ENCODE data around the gene PER2. TPM values are rescaled to one million over a fixed set of nuclear protein-coding genes. Genes with fewer than 3 reads are reported as not detected.
"Not testable (repeated sequence)": the region's sequence is repeated elsewhere in the genome, so short reads cannot be mapped to it uniquely, and the experiment has no call there.

Gene PER2
- total RNA-seq, 1 experiment from 2014 or later = 3.6 TPM

- no peaks in the 10 kb centered on the region for H3K36me3 ChIP-seq (replicated peaks; ENCODE audit: control insufficient read depth, insufficient read depth, low read length)
- no peaks in the 10 kb centered on the region for H3K27me3 ChIP-seq (ENCODE audit: control insufficient read depth, insufficient read depth, low read length)
- DNase-seq = no peak
- no peak overlapping the region for H3K4me3 ChIP-seq (ENCODE audit: insufficient read depth, low read depth, low read length)
Measured at GRCh38 chr2:238286551-238286950, 1.9 kb downstream of the PER2 start.

DNA sequence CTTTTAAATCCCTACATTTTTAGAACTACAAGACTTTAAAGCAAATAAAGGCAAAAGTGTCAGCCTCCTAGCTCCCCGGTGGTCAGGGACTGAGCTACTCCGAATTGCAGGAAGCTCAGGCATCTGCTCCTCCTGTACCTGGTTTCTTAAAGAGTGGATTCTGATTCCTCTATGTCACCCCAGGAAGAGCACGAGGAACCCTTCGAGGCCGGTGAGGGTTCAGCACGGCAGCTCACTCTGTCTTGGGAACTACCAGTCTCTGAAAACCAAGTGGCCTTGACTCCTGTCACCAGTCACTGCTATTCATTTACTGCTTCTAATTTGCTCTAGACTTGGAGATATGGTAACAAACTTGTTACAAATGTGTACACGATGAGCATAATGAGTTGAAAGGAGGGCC lies 2.3 kb downstream of the PER2 start:
- H3K27me3 ChIP-seq (ENCODE audit: control insufficient read depth, insufficient read depth, low read length) = no peaks in the 10 kb centered on the region
- H3K36me3 ChIP-seq (replicated peaks; ENCODE audit: control insufficient read depth, insufficient read depth, low read length) = no peaks in the 10 kb centered on the region
- no peak overlapping the region for H3K4me3 ChIP-seq (ENCODE audit: insufficient read depth, low read depth, low read length)
- DNase-seq = no peak

DNA sequence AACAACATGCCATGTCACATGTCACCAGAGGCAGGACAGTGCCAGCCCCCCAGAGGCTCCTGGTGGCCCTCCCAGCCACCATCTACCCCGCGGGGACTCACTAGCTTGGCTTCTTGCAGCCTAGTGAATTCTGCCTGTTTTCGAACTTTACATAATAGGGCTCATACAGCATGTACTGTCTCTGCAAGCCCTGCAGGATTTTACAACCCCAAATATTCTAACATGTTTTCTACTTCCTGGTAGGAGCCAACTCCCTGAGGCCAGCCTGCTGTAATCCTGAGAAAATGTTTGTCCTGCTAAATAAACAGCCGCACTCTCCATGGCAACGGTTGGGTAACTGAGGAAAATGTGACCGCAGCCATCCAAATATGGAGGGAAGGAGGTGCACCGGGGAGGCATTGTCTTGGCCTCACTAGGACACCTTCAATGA lies 2.7 kb downstream of the PER2 start:
- no peaks in the 10 kb centered on the region for H3K27me3 ChIP-seq (ENCODE audit: control insufficient read depth, insufficient read depth, low read length)
- peak; percentile 67 for DNase-seq
- H3K4me3 ChIP-seq (ENCODE audit: insufficient read depth, low read depth, low read length) = no peak overlapping the region
- no peaks in the 10 kb centered on the region for H3K36me3 ChIP-seq (replicated peaks; ENCODE audit: control insufficient read depth, insufficient read depth, low read length)

- Histone ChIP-seq H3K4me3 (ENCODE audit: insufficient read depth, low read depth, low read length) (no peak overlapping the region), H3K27me3 (ENCODE audit: control insufficient read depth, insufficient read depth, low read length) (no peaks in the 10 kb centered on the region), H3K36me3 (replicated peaks; ENCODE audit: control insufficient read depth, insufficient read depth, low read length) (no peaks in the 10 kb centered on the region)
- DNase-seq = no peak
Measured at GRCh38 chr2:238284802-238285515, 3.5 kb downstream of the PER2 start.

- H3K36me3 ChIP-seq (replicated peaks; ENCODE audit: control insufficient read depth, insufficient read depth, low read length) = no peaks in the 10 kb centered on the region
- DNase-seq = no peak
- H3K4me3 ChIP-seq (ENCODE audit: insufficient read depth, low read depth, low read length) = no peak overlapping the region
- H3K27me3 ChIP-seq (ENCODE audit: control insufficient read depth, insufficient read depth, low read length) = no peaks in the 10 kb centered on the region
Measured at GRCh38 chr2:238282861-238283738, 5.3 kb downstream of the PER2 start.

DNA sequence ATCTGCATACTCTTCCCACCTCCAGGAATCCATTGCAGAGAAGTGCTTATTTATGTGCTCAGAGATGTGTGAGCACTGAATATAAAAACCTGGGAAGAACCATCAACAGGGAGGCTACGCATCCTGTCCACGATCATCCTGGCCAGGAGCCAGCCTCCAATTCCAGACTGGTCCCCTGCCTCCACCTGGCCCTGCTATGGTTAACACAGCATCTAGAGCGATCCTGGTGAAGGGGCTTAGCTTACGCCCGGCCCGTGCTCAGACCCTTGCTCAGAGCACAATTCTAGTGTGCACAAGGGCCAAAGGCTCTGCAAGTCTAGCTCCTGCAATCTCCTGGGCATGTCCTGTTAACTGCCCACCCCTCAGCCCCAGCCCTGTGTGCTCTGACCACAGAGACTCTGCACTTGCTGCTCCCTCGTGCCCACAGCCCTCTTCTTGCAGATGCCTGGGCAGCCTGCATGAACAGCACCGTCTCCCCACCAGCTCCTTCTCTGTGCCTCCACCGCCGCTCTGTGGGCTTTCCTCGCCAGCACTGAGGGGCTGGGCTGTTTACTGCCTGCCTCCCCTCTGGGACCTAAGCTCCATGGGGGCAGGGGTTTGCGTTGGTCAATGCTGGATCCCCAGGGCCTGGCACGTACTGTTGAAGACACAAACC lies 6.5 kb downstream of the PER2 start:
- no peak for DNase-seq
- H3K27me3 ChIP-seq (ENCODE audit: control insufficient read depth, insufficient read depth, low read length) = no peaks in the 10 kb centered on the region
- no peak overlapping the region for H3K4me3 ChIP-seq (ENCODE audit: insufficient read depth, low read depth, low read length)
- no peaks in the 10 kb centered on the region for H3K36me3 ChIP-seq (replicated peaks; ENCODE audit: control insufficient read depth, insufficient read depth, low read length)

- DNase-seq = no peak
- Histone ChIP-seq H3K36me3 (replicated peaks; ENCODE audit: control insufficient read depth, insufficient read depth, low read length) (no peaks in the 10 kb centered on the region), H3K27me3 (ENCODE audit: control insufficient read depth, insufficient read depth, low read length) (no peaks in the 10 kb centered on the region), H3K4me3 (ENCODE audit: insufficient read depth, low read depth, low read length) (no peak overlapping the region)
Measured at GRCh38 chr2:238280083-238280825, 8.2 kb downstream of the PER2 start.

DNA sequence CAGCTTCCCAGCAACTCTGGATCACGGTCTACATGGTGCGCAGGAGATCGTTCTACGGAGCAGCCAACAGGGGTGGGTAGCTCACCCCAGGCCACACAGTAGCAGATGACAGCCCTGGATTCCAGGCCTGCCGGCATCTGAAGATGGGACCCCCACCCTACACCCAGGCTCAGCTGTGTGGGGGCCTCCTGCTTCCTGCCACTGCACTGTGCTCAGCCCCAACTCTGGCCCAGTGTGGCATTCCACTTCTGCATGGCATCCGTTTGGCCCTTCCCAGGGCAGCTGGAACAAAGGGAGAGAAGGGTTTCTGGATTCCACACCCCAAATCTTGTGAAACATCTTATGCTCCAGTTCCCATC lies 9.1 kb downstream of the PER2 start:
- Histone ChIP-seq H3K4me3 (ENCODE audit: insufficient read depth, low read depth, low read length) (no peak overlapping the region), H3K36me3 (replicated peaks; ENCODE audit: control insufficient read depth, insufficient read depth, low read length) (no peaks in the 10 kb centered on the region; the same call in 1 of the 2 replicates), H3K27me3 (ENCODE audit: control insufficient read depth, insufficient read depth, low read length) (no peaks in the 10 kb centered on the region)
- DNase-seq = no peak

- no peaks in the 10 kb centered on the region for H3K27me3 ChIP-seq (ENCODE audit: control insufficient read depth, insufficient read depth, low read length)
- no peaks in the 10 kb centered on the region; the same call in 1 of the 2 replicates for H3K36me3 ChIP-seq (replicated peaks; ENCODE audit: control insufficient read depth, insufficient read depth, low read length)
- DNase-seq = no peak
- H3K4me3 ChIP-seq (ENCODE audit: insufficient read depth, low read depth, low read length) = no peak overlapping the region
Measured at GRCh38 chr2:238278626-238279323, 9.6 kb downstream of the PER2 start.

DNA sequence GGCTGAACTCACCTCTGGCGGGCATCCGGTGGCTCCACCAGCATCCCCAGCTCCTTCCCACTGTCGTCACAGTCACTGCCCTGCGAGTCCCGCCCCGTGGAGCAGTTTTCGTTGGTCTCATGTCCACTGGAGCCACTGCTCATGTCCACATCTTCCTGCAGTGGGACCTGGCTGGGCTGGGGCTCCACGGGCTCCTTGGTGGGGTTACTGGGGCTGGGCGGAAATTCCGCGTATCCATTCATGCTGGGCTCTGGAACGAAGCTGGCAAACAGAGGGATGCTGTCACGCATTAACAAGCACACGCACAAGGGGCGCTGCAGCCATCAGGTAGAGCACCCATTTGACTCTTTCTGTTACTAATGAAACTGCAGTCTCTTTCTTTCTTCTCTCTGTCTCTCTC lies 10.7 kb downstream of the PER2 start:
- no peaks in the 10 kb centered on the region for H3K27me3 ChIP-seq (ENCODE audit: control insufficient read depth, insufficient read depth, low read length)
- no peaks in the 10 kb centered on the region; the same call in 1 of the 2 replicates for H3K36me3 ChIP-seq (replicated peaks; ENCODE audit: control insufficient read depth, insufficient read depth, low read length)
- peak; percentile 89 for DNase-seq
- H3K4me3 ChIP-seq (ENCODE audit: insufficient read depth, low read depth, low read length) = no peak overlapping the region

- no peak overlapping the region for H3K4me3 ChIP-seq (ENCODE audit: insufficient read depth, low read depth, low read length)
- H3K27me3 ChIP-seq (ENCODE audit: control insufficient read depth, insufficient read depth, low read length) = no peaks in the 10 kb centered on the region
- H3K36me3 ChIP-seq (replicated peaks; ENCODE audit: control insufficient read depth, insufficient read depth, low read length) = no peaks in the 10 kb centered on the region; the same call in 1 of the 2 replicates
- no peak for DNase-seq
Measured at GRCh38 chr2:238274152-238274865, 14.1 kb downstream of the PER2 start.

DNA sequence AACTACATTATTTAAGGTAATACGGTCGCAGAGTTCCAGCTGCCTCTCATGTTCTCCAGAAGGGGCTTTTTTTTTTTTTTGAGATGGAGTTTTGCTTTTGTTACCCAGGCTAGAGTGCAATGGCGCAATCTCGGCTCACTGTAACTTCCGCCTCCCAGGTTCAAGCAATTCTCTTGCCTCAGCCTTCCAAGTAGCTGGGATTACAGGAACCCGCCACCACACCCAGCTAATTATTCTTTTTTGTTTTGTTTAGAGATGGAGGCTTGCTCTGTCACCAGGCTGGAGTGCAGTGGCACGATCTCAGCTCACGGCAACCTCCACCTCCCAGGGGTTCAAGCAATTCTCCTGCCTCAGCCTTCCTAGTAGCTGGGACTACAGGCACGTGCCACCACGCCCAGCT lies 15.0 kb downstream of the PER2 start:
- H3K4me3 ChIP-seq (ENCODE audit: insufficient read depth, low read depth, low read length); H3K27me3 ChIP-seq (ENCODE audit: control insufficient read depth, insufficient read depth, low read length); DNase-seq; H3K36me3 ChIP-seq (replicated peaks; ENCODE audit: control insufficient read depth, insufficient read depth, low read length): not testable (repeated sequence)

DNA sequence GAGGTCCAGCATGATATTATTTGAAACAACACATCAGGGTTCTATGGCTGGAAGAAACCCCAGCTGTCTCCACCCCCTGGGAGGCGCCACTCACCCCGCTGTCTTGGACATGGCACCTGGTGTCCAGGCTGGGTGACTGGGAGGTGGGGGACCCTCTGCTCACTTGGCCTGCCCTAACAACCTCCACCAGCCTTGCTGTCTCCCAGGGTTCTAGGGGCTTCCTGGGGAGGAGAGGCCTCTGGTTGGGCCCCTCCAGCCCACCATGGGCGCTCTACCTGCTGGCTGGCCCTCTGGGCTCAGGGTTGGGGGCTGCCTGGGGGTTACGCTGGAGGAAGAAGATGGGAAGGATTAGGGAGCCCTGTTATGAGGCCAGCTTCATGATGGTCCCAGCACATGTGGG lies 16.3 kb downstream of the PER2 start:
- Histone ChIP-seq H3K36me3 (replicated peaks; ENCODE audit: control insufficient read depth, insufficient read depth, low read length) (no peaks in the 10 kb centered on the region; the same call in 1 of the 2 replicates), H3K27me3 (ENCODE audit: control insufficient read depth, insufficient read depth, low read length) (no peaks in the 10 kb centered on the region)

More for the DNA sequence above, 16.3 kb downstream of the PER2 start:
- DNase-seq = no peak
- H3K4me3 ChIP-seq (ENCODE audit: insufficient read depth, low read depth, low read length) = no peak overlapping the region
